Ectodermal cell (in vitro differentiated cells): ENCODE data around the gene INKA1. TPM values are rescaled to one million over a fixed set of nuclear protein-coding genes. Genes with fewer than 3 reads are reported as not detected.
A peak's percentile ranks its signal among the peaks of the same experiment; 100 is the strongest.

Source experiments
- H3K27ac ChIP-seq: 2 replicates; pipeline ENCODE4 v1.7.0; 2013; ENCODE audit warnings: mild to moderate bottlenecking, low read depth, low read length; ENCODE audit not compliant: insufficient read depth, poor library complexity, severe bottlenecking
- H3K27me3 ChIP-seq: 2 replicates; pipeline ENCODE4 v1.7.0; 2013; ENCODE audit warnings: mild to moderate bottlenecking, low read length; ENCODE audit not compliant: insufficient read depth, control insufficient read depth, poor library complexity, severe bottlenecking
- H3K36me3 ChIP-seq: one replicate; pipeline ENCODE4 v1.7.0; 2013; ENCODE audit warnings: low read length; ENCODE audit not compliant: control insufficient read depth, insufficient read depth
- H3K4me1 ChIP-seq: one replicate; pipeline ENCODE4 v1.7.0; 2013; ENCODE audit warnings: low read length; ENCODE audit not compliant: control insufficient read depth, insufficient read depth
- H3K4me3 ChIP-seq: 2 replicates; pipeline ENCODE4 v1.7.0; 2013; ENCODE audit warnings: low read depth, low read length, control low read depth; ENCODE audit not compliant: insufficient read depth
- H3K9me3 ChIP-seq: 2 replicates; pipeline ENCODE4 v1.7.0; 2013; ENCODE audit warnings: mild to moderate bottlenecking, low read length, moderate library complexity; ENCODE audit not compliant: control insufficient read depth
- WGBS, 2 experiments: methylation state at CpG; one replicate each; pipeline ENCODE4 v1.1.7; 2013; ENCODE audit warnings: missing lambda C conversion rate in 2 of 2; 5-methylcytosine and 5-hydroxymethylcytosine counted together
- polyA plus RNA-seq, 4 experiments: library from polyadenylated mRNA; stranded (reverse); fragments of 50-300 nt; gene quantifications; one replicate each; pipeline ENCODE4 v1.2.3, GENCODE V29; 2013

The INKA1 gene
- polyA plus RNA-seq (2013, experiment 1 of 4) = 2.4 TPM
- 1.9 TPM for polyA plus RNA-seq (2013, experiment 2 of 4)
- 2.1 TPM for polyA plus RNA-seq (2013, experiment 3 of 4)
- 1.9 TPM for polyA plus RNA-seq (2013, experiment 4 of 4)

GRCh38 chr3:49802719-49803464 is at the start of gene INKA1:
INKA1 (plus strand) TSS chr3:49803261; CDS start chr3:49803393, 132 bp downstream.
- Histone ChIP-seq H3K27me3 (peaks cover 41% of the 10 kb centered on the region), H3K9me3 (no peaks in the 10 kb centered on the region), H3K4me3 (peak within 1 kb of the TSS; percentile 82), H3K27ac (no peak within 1 kb of the TSS), H3K4me1 (peaks cover 16% of the 10 kb centered on the region), H3K36me3 (no peaks in the 10 kb centered on the region)
- 0 to 1% methylated on average over 71 of the region's 71 CpGs for WGBS, 2 experiments

- no peaks in the 10 kb centered on the region for H3K36me3 ChIP-seq
- no peaks in the 10 kb centered on the region for H3K4me1 ChIP-seq
- H3K9me3 ChIP-seq = no peaks in the 10 kb centered on the region
- 96 to 100% methylated on average over 1 of the region's 1 CpG for WGBS, 2 experiments
- H3K27ac ChIP-seq = no peak overlapping the region
- H3K27me3 ChIP-seq = no peaks in the 10 kb centered on the region
- H3K4me3 ChIP-seq = no peak overlapping the region
Observed at GRCh38 chr3:49754536-49754935, 48.5 kb upstream of the INKA1 start.

- no peaks in the 10 kb centered on the region for H3K36me3 ChIP-seq
- H3K27me3 ChIP-seq = no peaks in the 10 kb centered on the region
- 65 to 68% methylated on average over 1 of the region's 1 CpG for WGBS, 2 experiments
- no peak overlapping the region for H3K4me3 ChIP-seq
- no peak overlapping the region for H3K27ac ChIP-seq
- H3K9me3 ChIP-seq = no peaks in the 10 kb centered on the region
- no peaks in the 10 kb centered on the region for H3K4me1 ChIP-seq
Observed at GRCh38 chr3:49756036-49756435, 47.0 kb upstream of the INKA1 start.

GRCh38 chr3:49757197-49757596 is 45.9 kb upstream of the INKA1 start:
- H3K27me3 ChIP-seq = no peaks in the 10 kb centered on the region
- H3K9me3 ChIP-seq = no peaks in the 10 kb centered on the region
- H3K36me3 ChIP-seq = no peaks in the 10 kb centered on the region
- H3K27ac ChIP-seq = no peak overlapping the region
- 75 to 92% methylated on average over 2 of the region's 2 CpGs for WGBS, 2 experiments
- no peaks in the 10 kb centered on the region for H3K4me1 ChIP-seq
- no peak overlapping the region for H3K4me3 ChIP-seq

- Histone ChIP-seq H3K27me3 (no peaks in the 10 kb centered on the region), H3K36me3 (no peaks in the 10 kb centered on the region), H3K9me3 (no peaks in the 10 kb centered on the region), H3K4me3 (no peak overlapping the region), H3K27ac (no peak overlapping the region), H3K4me1 (no peaks in the 10 kb centered on the region)
- 83 to 100% methylated on average over 1 of the region's 1 CpG for WGBS, 2 experiments
Observed at GRCh38 chr3:49759226-49759625, 43.8 kb upstream of the INKA1 start.

GRCh38 chr3:49761661-49762060 is 41.4 kb upstream of the INKA1 start:
- 92 to 95% methylated on average over 3 of the region's 3 CpGs for WGBS, 2 experiments
- no peak overlapping the region for H3K27ac ChIP-seq
- no peaks in the 10 kb centered on the region for H3K36me3 ChIP-seq
- H3K9me3 ChIP-seq = no peaks in the 10 kb centered on the region
- H3K4me1 ChIP-seq = no peaks in the 10 kb centered on the region
- H3K27me3 ChIP-seq = no peaks in the 10 kb centered on the region
- no peak overlapping the region for H3K4me3 ChIP-seq

GRCh38 chr3:49763981-49764380 is 39.1 kb upstream of the INKA1 start:
- Histone ChIP-seq H3K27me3 (no peaks in the 10 kb centered on the region), H3K4me3 (no peak overlapping the region), H3K36me3 (no peaks in the 10 kb centered on the region), H3K27ac (no peak overlapping the region), H3K4me1 (no peaks in the 10 kb centered on the region), H3K9me3 (no peaks in the 10 kb centered on the region)
- 98 to 99% methylated on average over 3 of the region's 4 CpGs for WGBS, 2 experiments

- no peak overlapping the region for H3K4me3 ChIP-seq
- H3K36me3 ChIP-seq = no peaks in the 10 kb centered on the region
- no peaks in the 10 kb centered on the region for H3K4me1 ChIP-seq
- no peaks in the 10 kb centered on the region for H3K9me3 ChIP-seq
- H3K27ac ChIP-seq = no peak overlapping the region
- WGBS, 2 experiments = 91 to 100% methylated on average over 3 of the region's 3 CpGs
- H3K27me3 ChIP-seq = no peaks in the 10 kb centered on the region
Observed at GRCh38 chr3:49769286-49769915, 33.7 kb upstream of the INKA1 start.

GRCh38 chr3:49769926-49770325 is 33.1 kb upstream of the INKA1 start:
- Histone ChIP-seq H3K9me3 (no peaks in the 10 kb centered on the region), H3K27ac (no peak overlapping the region), H3K36me3 (no peaks in the 10 kb centered on the region), H3K4me3 (no peak overlapping the region), H3K27me3 (no peaks in the 10 kb centered on the region), H3K4me1 (no peaks in the 10 kb centered on the region)

- H3K27me3 ChIP-seq = no peaks in the 10 kb centered on the region
- H3K9me3 ChIP-seq = no peaks in the 10 kb centered on the region
- H3K36me3 ChIP-seq = no peaks in the 10 kb centered on the region
- H3K4me3 ChIP-seq = no peak overlapping the region
- H3K27ac ChIP-seq = no peak overlapping the region
- no peaks in the 10 kb centered on the region for H3K4me1 ChIP-seq
- 96 to 100% methylated on average over 1 of the region's 1 CpG for WGBS, 2 experiments
Observed at GRCh38 chr3:49771340-49771938, 31.6 kb upstream of the INKA1 start.
